H1 (cell line): Measurements from ENCODE around the gene TNXB. TPM values are rescaled to one million over a fixed set of nuclear protein-coding genes. Genes with fewer than 3 reads are reported as not detected.
"Not testable (repeated sequence)": the region's sequence is repeated elsewhere in the genome, so short reads cannot be mapped to it uniquely, and the experiment has no call there.

Experiments
- CTCF ChIA-PET: fragments of 300-600 bp; sonication (Branson Sonifier 250); formaldehyde crosslinking; loops from one replicate; lab custom pipeline; 2021; ENCODE audit not compliant: partially characterized antibody; lab: Charles Lee
- POLR2A ChIA-PET: fragments of 300-600 bp; sonication (Branson Sonifier 250); formaldehyde crosslinking; loops from one replicate; lab custom pipeline; 2021; ENCODE audit warnings: inconsistent platforms; ENCODE audit not compliant: partially characterized antibody; lab: Charles Lee
- DNase-seq, 2 experiments: peaks; one replicate each; pipeline versions ENCODE4 v3.0.0 to v3.0.0-alpha.2; 2010 to 2022; ENCODE audit warnings: low spot score in 2 of 2, low read depth in 1 of 2, mixed read lengths in 1 of 2
- FAIRE-seq: peaks from 2 replicates; lab custom pipeline; 2011; peaks lifted over from hg19 to GRCh38; lab: Jason Lieb, UNC
- H2AFZ ChIP-seq: 2 replicates; pipeline ENCODE4 v1.8.1; 2012; ENCODE audit warnings: low read length, inconsistent platforms
- H2AK5ac ChIP-seq: 2 replicates; pipeline ENCODE4 v1.6.1; 2013; ENCODE audit warnings: low read depth, low read length
- H2BK120ac ChIP-seq: replicated peaks from 2 replicates; pipeline ENCODE3; 2013; ENCODE audit warnings: low read depth, low read length, inconsistent platforms
- H2BK12ac ChIP-seq: 2 replicates; pipeline ENCODE4 v1.6.1; 2013; ENCODE audit warnings: low read depth, low read length
- H2BK15ac ChIP-seq: 2 replicates; pipeline ENCODE4 v1.6.1; 2013; ENCODE audit warnings: low read length
- H2BK20ac ChIP-seq: 2 replicates; pipeline ENCODE4 v1.6.1; 2013; ENCODE audit warnings: low read length
- H2BK5ac ChIP-seq: 2 replicates; pipeline ENCODE4 v1.6.1; 2013; ENCODE audit warnings: low read depth, low read length
- H3K14ac ChIP-seq: 2 replicates; pipeline ENCODE4 v1.6.1; 2013; ENCODE audit warnings: inconsistent platforms; ENCODE audit not compliant: insufficient read length
- H3K18ac ChIP-seq: 2 replicates; pipeline ENCODE4 v1.6.1; 2013; ENCODE audit warnings: low read length; ENCODE audit errors: extremely low read depth
- H3K23ac ChIP-seq: 2 replicates; pipeline ENCODE4 v1.6.1; 2013; ENCODE audit warnings: inconsistent platforms; ENCODE audit not compliant: insufficient read length
- H3K23me2 ChIP-seq: 2 replicates; pipeline ENCODE4 v1.6.1; 2013; ENCODE audit warnings: low read depth, low read length
- H3K27ac ChIP-seq: 2 replicates; pipeline ENCODE4 v1.6.1; 2011; ENCODE audit warnings: low read depth, low read length, inconsistent platforms
- H3K27me3 ChIP-seq, 4 experiments: replicated peaks in 1 of 4; 1 replicate in 1 of 4; 2 replicates in 3 of 4; pipeline versions ENCODE4 v1.6.1 to v1.8.1; 2011 to 2013; ENCODE audit warnings: low read length in 3 of 4, mild to moderate bottlenecking in 3 of 4, inconsistent platforms in 2 of 4, mixed read lengths in 2 of 4, moderate library complexity in 1 of 4; ENCODE audit not compliant: control insufficient read depth in 3 of 4, insufficient read depth in 3 of 4; ENCODE audit errors: extremely low read depth in 1 of 4
- H3K36me3 ChIP-seq, 4 experiments: 2 replicates each; pipeline versions ENCODE4 v1.6.1 to v1.8.1; 2011 to 2013; ENCODE audit warnings: mild to moderate bottlenecking in 4 of 4, low read length in 3 of 4, moderate library complexity in 2 of 4, control low read depth in 1 of 4, inconsistent platforms in 1 of 4; ENCODE audit not compliant: insufficient read depth in 4 of 4, control insufficient read depth in 2 of 4
- H3K4ac ChIP-seq: replicated peaks from 2 replicates; pipeline ENCODE3; 2013; ENCODE audit warnings: low read length, low read depth, mixed read lengths, inconsistent platforms; ENCODE audit not compliant: insufficient read length
- H3K4me1 ChIP-seq, 4 experiments: replicated peaks in 1 of 4; 1 replicate in 1 of 4; 2 replicates in 3 of 4; pipeline versions ENCODE4 v1.6.1 to v1.8.1; 2011 to 2013; ENCODE audit warnings: low read length in 3 of 4, inconsistent platforms in 2 of 4, mixed read lengths in 1 of 4; ENCODE audit not compliant: insufficient read depth in 4 of 4, control insufficient read depth in 3 of 4
- H3K4me2 ChIP-seq, 2 experiments: 2 replicates each; pipeline versions ENCODE4 v1.6.1 to v1.8.1; 2011 to 2013; ENCODE audit warnings: low read depth in 2 of 2, low read length in 2 of 2, control low read depth in 1 of 2, inconsistent platforms in 1 of 2, mild to moderate bottlenecking in 1 of 2; ENCODE audit not compliant: insufficient read depth in 1 of 2
- H3K4me3 ChIP-seq, 4 experiments: fragments of 200-600, 300-600 bp in 1 of 4; sonication (generic), shearing (Covaris generic), sonication (Bioruptor Twin) in 1 of 4; 2 replicates each; pipeline versions ENCODE4 v1.5.1 to v1.8.1; 2011 to 2016; ENCODE audit warnings: low read length in 4 of 4, low read depth in 3 of 4, control low read depth in 2 of 4, inconsistent platforms in 2 of 4, mild to moderate bottlenecking in 2 of 4, mixed read lengths in 1 of 4, moderate library complexity in 1 of 4; ENCODE audit not compliant: insufficient read depth in 2 of 4; ENCODE audit errors: extremely low read depth in 1 of 4
- H3K56ac ChIP-seq: replicated peaks from 2 replicates; pipeline ENCODE3; 2013; ENCODE audit warnings: low read depth, mild to moderate bottlenecking, mixed read lengths, low read length, inconsistent platforms; ENCODE audit not compliant: insufficient read length
- H3K79me1 ChIP-seq: 2 replicates; pipeline ENCODE4 v1.6.1; 2013; ENCODE audit warnings: low read depth, low read length, control low read depth
- H3K79me2 ChIP-seq, 2 experiments: 2 replicates each; pipeline versions ENCODE4 v1.6.1 to v1.8.1; 2012 to 2013; ENCODE audit warnings: low read length in 2 of 2, mild to moderate bottlenecking in 2 of 2, inconsistent platforms in 1 of 2; ENCODE audit not compliant: insufficient read depth in 2 of 2, control insufficient read depth in 1 of 2
- H3K9ac ChIP-seq, 4 experiments: replicated peaks in 1 of 4; 1 replicate in 1 of 4; 2 replicates in 3 of 4; pipeline versions ENCODE4 v1.6.1 to v1.8.1; 2011 to 2013; ENCODE audit warnings: low read depth in 3 of 4, low read length in 3 of 4, control low read depth in 2 of 4, mild to moderate bottlenecking in 2 of 4, moderate library complexity in 2 of 4, inconsistent platforms in 1 of 4; ENCODE audit errors: extremely low read depth in 1 of 4
- H3K9me3 ChIP-seq, 2 experiments: 2 replicates each; pipeline versions ENCODE4 v1.6.1 to v1.8.1; 2012 to 2013; ENCODE audit warnings: mild to moderate bottlenecking in 2 of 2, moderate library complexity in 2 of 2, control low read depth in 1 of 2, inconsistent platforms in 1 of 2, low read depth in 1 of 2, low read length in 1 of 2, mixed read lengths in 1 of 2; ENCODE audit not compliant: insufficient read depth in 2 of 2
- H4K20me1 ChIP-seq, 2 experiments: replicated peaks in 1 of 2; 2 replicates each; pipeline versions ENCODE3 to v1.8.1; 2011 to 2013; ENCODE audit warnings: inconsistent platforms in 2 of 2, low read length in 2 of 2, mild to moderate bottlenecking in 1 of 2; ENCODE audit not compliant: insufficient read depth in 2 of 2, control insufficient read depth in 1 of 2
- H4K5ac ChIP-seq: 2 replicates; pipeline ENCODE4 v1.6.1; 2013; ENCODE audit warnings: low read length, low read depth, mixed read lengths, inconsistent platforms; ENCODE audit not compliant: insufficient read length
- H4K8ac ChIP-seq: 2 replicates; pipeline ENCODE4 v1.8.0; 2013; ENCODE audit warnings: mild to moderate bottlenecking, moderate library complexity, low read length, inconsistent platforms; ENCODE audit not compliant: insufficient read depth; ENCODE audit errors: extremely low read depth
- H4K91ac ChIP-seq: replicated peaks from 2 replicates; pipeline ENCODE3; 2013; ENCODE audit warnings: low read length, mixed read lengths, inconsistent platforms; ENCODE audit not compliant: insufficient read length
- WGBS, 2 experiments: shearing (Covaris generic) in 1 of 2; methylation state at CpG; one replicate each; pipeline versions ENCODE4 v1.1.6 to v1.1.7; 2013 to 2015; ENCODE audit warnings: low lambda C conversion rate in 2 of 2, mixed read lengths in 2 of 2, inconsistent platforms in 1 of 2, low coverage in 1 of 2, missing lambda C conversion rate in 1 of 2; ENCODE audit not compliant: insufficient replicate concordance in 2 of 2, insufficient coverage in 1 of 2, insufficient read length in 1 of 2; ENCODE audit errors: extremely low coverage in 1 of 2, missing lambda C conversion rate in 1 of 2; 5-methylcytosine and 5-hydroxymethylcytosine counted together
- polyA plus RNA-seq, 7 experiments: library from polyadenylated mRNA; depleted of rRNA in 3 of 7; stranded (reverse) in 5 of 7; unstranded in 2 of 7; fragments of >200 nt in 5 of 7; fragments of 200-250 nt in 2 of 7; gene quantifications; 1 replicate in 5 of 7; 2 replicates in 1 of 7; 4 replicates in 1 of 7; pipeline versions ENCODE4 v1.2.1 to v1.2.3, GENCODE V29; 2011 to 2013; ENCODE audit warnings: missing spikeins in 2 of 7, mixed read lengths in 2 of 7
- total RNA-seq: library from RNA; stranded (reverse); fragmentation: NEBNext Ultra II Directional; extraction: Animal tissue kit (Norgen Biotek cat#: 25700); gene quantifications from 2 replicates; pipeline ENCODE4 v1.2.1, GENCODE V29; 2021

Gene TNXB
- total and polyA plus RNA-seq, 2 of the 8 experiments (the other 6 are each of a cell fraction or from before 2014, with no cell fraction given) = 3.1 to 4.8 TPM

GRCh38 chr6:32100251-32100650 lies 8.9 kb downstream of the TNXB start:
- H3K27me3 ChIP-seq, H4K8ac ChIP-seq, H4K5ac ChIP-seq, H3K79me2 ChIP-seq, H3K56ac ChIP-seq, H3K14ac ChIP-seq, H3K4me3 ChIP-seq, H3K4me2 ChIP-seq, H2AFZ ChIP-seq, H2BK120ac ChIP-seq, H3K18ac ChIP-seq, H3K27ac ChIP-seq, H3K79me1 ChIP-seq, H3K23ac ChIP-seq, DNase-seq, H3K9ac ChIP-seq, H2BK12ac ChIP-seq, H3K4ac ChIP-seq, H4K91ac ChIP-seq, H3K23me2 ChIP-seq, H4K20me1 ChIP-seq, FAIRE-seq, H3K9me3 ChIP-seq, H2AK5ac ChIP-seq, H3K36me3 ChIP-seq, H2BK5ac ChIP-seq, H2BK15ac ChIP-seq, H3K4me1 ChIP-seq, H2BK20ac ChIP-seq: not testable (repeated sequence)
- CTCF ChIA-PET = interaction anchor here (1.2 to 9.3 kb wide), 3 partner anchors 11 to 18 kb away, joined by 3 to 63 read pairs (median 20); no protein-coding TSS in a partner anchor
- 89% methylated on average over 8 of the region's 8 CpGs; no CpG with 5 or more reads in 1 of the 2 experiments for WGBS, 2 experiments
- POLR2A ChIA-PET = interaction anchor here (0.6 to 3.0 kb wide), 3 partner anchors 10 to 192 kb away, joined by 3 to 16 read pairs (median 5); partner anchors contain the start of genes PBX2 and TNXB
